Left renal cortex interstitium (tissue), 4 donors: Measurements from ENCODE around the gene CDCA7. TPM values are rescaled to one million over a fixed set of nuclear protein-coding genes. Genes with fewer than 3 reads are reported as not detected.
"Not testable (repeated sequence)": the region's sequence is repeated elsewhere in the genome, so short reads cannot be mapped to it uniquely, and the experiment has no call there.

Experiments
- DNase-seq, 4 donors: peaks; one replicate each; pipeline ENCODE4 v3.0.0-alpha.2; 2013; ENCODE audit warnings: low read depth in 4 of 4, low spot score in 2 of 4, missing footprints in 1 of 4
- polyA plus RNA-seq, 4 donors: library from polyadenylated mRNA; unstranded; fragments of 120-200 nt; gene quantifications; one replicate each; pipeline ENCODE4 v1.2.1, GENCODE V29; 2013; ENCODE audit not compliant: insufficient read length in 4 of 4

Gene CDCA7
- polyA plus RNA-seq, 4 donors, result 33.8 to 38.5 (median 35.7) TPM

- DNase-seq, result no peak
Measured at GRCh38 chr2:173357346-173357745, 2.7 kb downstream of the CDCA7 start.

- no peak for DNase-seq
Measured at GRCh38 chr2:173358616-173359015, 3.9 kb downstream of the CDCA7 start.

- no peak for DNase-seq
Measured at GRCh38 chr2:173359231-173359630, 4.6 kb downstream of the CDCA7 start.

GRCh38 chr2:173370198-173370597 is 15.5 kb downstream of the CDCA7 start:
- DNase-seq, result no peak

GRCh38 chr2:173371023-173371422 is 16.4 kb downstream of the CDCA7 start:
- no peak for DNase-seq

GRCh38 chr2:173373290-173373689 is 18.6 kb downstream of the CDCA7 start:
- no peak for DNase-seq

- DNase-seq, result no peak
Measured at GRCh38 chr2:173374634-173375033, 20.0 kb downstream of the CDCA7 start.

GRCh38 chr2:173385534-173385933 is 30.9 kb downstream of the CDCA7 start:
- DNase-seq, result not testable (repeated sequence)

GRCh38 chr2:173386021-173386737 is 31.5 kb downstream of the CDCA7 start:
- DNase-seq, result peak in 1 of 4 donors; percentile 37

- no peak for DNase-seq
Measured at GRCh38 chr2:173386738-173387065, 32.0 kb downstream of the CDCA7 start.

- peak in 1 of 4 donors; percentile 15 for DNase-seq
Measured at GRCh38 chr2:173387079-173387478, 32.4 kb downstream of the CDCA7 start.

GRCh38 chr2:173387660-173388059 is 33.0 kb downstream of the CDCA7 start:
- no peak for DNase-seq

GRCh38 chr2:173388795-173389194 is 34.1 kb downstream of the CDCA7 start:
- DNase-seq, result no peak

- no peak for DNase-seq
Measured at GRCh38 chr2:173390036-173390435, 35.4 kb downstream of the CDCA7 start.

- DNase-seq, result no peak
Measured at GRCh38 chr2:173392731-173393130, 38.1 kb downstream of the CDCA7 start.

GRCh38 chr2:173393186-173393585 is 38.5 kb downstream of the CDCA7 start:
- DNase-seq, result no peak

GRCh38 chr2:173393636-173394035 is 39.0 kb downstream of the CDCA7 start:
- DNase-seq, result no peak

GRCh38 chr2:173394091-173394974 is 39.7 kb downstream of the CDCA7 start:
- DNase-seq, result no peak

- no peak for DNase-seq
Measured at GRCh38 chr2:173395567-173396351, 41.1 kb downstream of the CDCA7 start.

- DNase-seq, result no peak
Measured at GRCh38 chr2:173397539-173397938, 42.9 kb downstream of the CDCA7 start.

GRCh38 chr2:173399229-173399628 is 44.6 kb downstream of the CDCA7 start:
- no peak for DNase-seq
